KBM-7 (cell line): ENCODE results near the gene MACC1.
A peak's percentile ranks its signal among the peaks of the same experiment; 100 is the strongest.

Experiments used
- DNase-seq: peaks from one replicate; pipeline ENCODE4 v3.0.0-alpha.2; 2015
- in situ Hi-C: fragments of 300-500 bp; cut with MboI; formaldehyde crosslinking; loops from 2 replicates; pipeline ENCODE4 v1.14.3; 2020; ENCODE audit warnings: low sequenced_read_pairs, low pct_unique_long_range_greater_than_20kb, mixed read lengths

MACC1 gene

GRCh38 chr7:20232848-20233247, 15.7 kb upstream of the MACC1 start:
- in situ Hi-C loops = no loop called here
- DNase-seq = no peak

DNA sequence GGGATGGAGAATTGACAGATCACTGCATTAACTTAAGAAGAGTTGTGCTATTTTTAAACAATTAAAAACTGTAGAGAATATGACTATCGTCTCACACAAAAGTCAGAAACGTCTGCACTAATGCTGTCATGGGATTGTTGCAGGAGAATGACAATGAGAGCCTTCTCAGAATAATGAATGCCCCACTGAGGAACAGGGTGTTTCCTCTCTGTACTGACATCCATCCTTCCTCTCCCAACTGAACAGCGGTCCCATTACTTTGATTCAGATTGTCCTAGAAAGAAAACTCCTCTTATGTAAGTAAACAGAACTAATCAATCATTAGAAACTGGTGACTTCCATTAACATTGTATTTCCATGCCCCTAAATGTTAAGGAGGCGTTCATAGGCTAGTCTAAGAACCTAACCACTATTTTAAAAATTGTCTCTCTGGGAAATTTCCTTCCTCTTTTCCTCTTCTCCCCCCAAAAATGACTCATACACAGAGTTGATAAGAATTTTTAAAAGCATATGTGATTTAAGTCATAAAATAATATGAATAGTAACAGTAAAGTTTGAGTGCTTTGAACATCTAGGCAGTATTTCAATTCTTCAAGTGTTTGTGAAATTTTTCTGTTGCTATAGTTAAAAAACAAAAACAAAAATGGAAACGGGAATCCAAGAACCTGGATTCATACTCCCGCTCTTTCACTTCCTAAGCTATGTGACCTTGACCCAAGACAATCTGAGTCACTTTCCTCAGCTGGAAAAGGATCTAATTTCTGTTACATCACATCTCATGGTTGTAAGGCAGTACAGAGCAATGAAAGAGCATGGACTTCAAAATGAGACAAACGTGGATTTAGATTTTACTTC, 12.7 kb upstream of the MACC1 start:
- in situ Hi-C loops = no loop called here
- DNase-seq = peak; percentile 47

- no peak for DNase-seq
- in situ Hi-C loops = no loop called here
Observed at GRCh38 chr7:20229081-20229480, 11.9 kb upstream of the MACC1 start.

DNA sequence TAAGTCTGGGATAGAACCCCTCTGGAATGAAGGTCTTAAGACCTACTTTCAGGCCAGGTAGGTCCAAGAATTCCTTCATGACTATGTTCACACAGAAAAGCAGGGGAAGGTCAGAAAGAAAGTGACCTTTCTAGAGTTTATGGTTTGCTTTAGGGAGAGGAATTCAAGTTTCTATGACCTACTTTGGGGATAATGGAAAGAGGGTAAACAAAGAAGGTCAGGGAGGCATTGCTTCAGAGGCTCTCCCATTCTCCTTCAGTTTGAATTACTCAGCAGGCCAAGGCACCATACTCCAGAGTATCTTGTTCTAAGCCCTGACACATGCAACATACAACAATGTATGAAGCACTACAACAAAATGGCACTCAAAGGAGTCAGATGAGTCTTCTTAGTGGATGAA, 11.5 kb upstream of the MACC1 start:
- in situ Hi-C loops = no loop called here
- DNase-seq = no peak

DNA sequence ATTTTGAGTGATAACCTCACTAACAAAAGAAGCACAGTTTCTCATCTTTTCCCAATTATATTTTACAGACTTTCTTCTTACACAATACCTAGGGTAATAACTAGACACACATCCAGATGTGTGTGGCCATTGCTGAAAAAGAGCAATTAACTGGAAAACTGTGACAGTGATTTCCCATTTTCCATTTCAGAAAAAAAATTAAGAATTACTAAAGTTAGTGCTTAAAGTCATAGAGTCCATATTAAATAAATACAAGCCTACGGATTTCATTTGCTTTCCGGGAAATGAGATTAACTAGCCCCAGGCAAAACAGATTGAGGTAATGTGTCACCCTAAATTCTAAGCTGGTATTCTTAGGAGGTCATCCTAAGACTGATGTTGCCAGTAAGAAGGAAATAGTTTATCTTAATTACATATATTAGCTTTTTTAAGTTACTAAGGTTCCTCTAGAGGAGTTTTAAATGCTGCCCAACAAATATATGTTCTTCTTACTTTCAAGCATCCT, 10.2 kb upstream of the MACC1 start:
- DNase-seq = no peak
- in situ Hi-C loops = no loop called here

GRCh38 chr7:20226860-20227259, 9.7 kb upstream of the MACC1 start:
- in situ Hi-C loops = no loop called here
- no peak for DNase-seq

GRCh38 chr7:20225384-20225783, 8.2 kb upstream of the MACC1 start:
- in situ Hi-C loops = no loop called here
- no peak for DNase-seq

- in situ Hi-C loops = no loop called here
- peak; percentile 27 for DNase-seq
Observed at GRCh38 chr7:20224025-20224424, 6.8 kb upstream of the MACC1 start.

GRCh38 chr7:20223356-20223755, 6.2 kb upstream of the MACC1 start:
- no peak for DNase-seq
- in situ Hi-C loops = no loop called here

- in situ Hi-C loops = no loop called here
Observed at GRCh38 chr7:20222219-20222828, 5.1 kb upstream of the MACC1 start.

GRCh38 chr7:20220921-20221547, 3.9 kb upstream of the MACC1 start:
- in situ Hi-C loops = no loop called here
- DNase-seq = peak; percentile 82

More at GRCh38 chr7:20222219-20222828, 5.1 kb upstream of the MACC1 start:
- no peak for DNase-seq

GRCh38 chr7:20220293-20220761, 3.1 kb upstream of the MACC1 start:
- DNase-seq = no peak
- in situ Hi-C loops = no loop called here

DNA sequence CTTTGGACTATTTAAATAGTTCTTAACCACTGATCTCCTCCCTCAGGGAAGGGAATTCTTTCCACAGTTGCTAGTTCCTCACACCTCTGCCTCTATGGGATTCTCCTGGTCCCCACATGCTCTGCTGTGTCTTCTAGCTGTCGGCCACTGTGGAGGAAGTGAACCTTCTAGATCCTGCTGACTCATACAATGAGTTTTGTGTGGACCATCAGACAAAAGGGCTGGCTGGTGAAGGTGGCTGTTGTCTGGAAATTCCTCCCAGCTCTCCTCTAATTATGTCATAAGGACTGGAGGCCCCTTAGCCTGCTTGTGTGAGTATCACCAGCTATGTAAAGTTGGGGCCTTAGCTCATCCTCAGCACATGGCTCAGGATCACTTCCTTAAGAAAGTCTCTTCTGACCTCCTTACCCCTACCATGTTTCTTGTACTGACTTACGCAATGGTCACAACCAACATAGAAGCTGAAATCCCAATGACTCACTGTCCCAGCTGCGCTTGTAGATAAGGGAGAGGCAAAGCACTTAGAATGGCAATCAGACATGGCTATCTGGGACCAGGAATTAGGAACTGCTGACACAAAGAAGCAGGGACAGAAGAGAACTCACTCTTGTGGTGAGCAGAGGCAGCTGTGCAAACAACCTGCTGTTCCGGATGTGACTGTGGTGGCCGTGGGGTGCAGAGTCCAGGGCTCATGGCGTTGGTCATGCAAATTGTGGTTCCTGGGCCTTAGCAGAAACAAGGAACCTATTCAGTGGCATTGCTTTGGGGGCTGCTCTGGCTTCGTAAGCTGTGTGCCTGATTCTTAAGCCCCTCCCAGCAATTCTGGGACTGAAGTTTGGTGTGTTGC, 2.5 kb upstream of the MACC1 start:
- peak; percentile 100 for DNase-seq
- in situ Hi-C loops = no loop called here

DNA sequence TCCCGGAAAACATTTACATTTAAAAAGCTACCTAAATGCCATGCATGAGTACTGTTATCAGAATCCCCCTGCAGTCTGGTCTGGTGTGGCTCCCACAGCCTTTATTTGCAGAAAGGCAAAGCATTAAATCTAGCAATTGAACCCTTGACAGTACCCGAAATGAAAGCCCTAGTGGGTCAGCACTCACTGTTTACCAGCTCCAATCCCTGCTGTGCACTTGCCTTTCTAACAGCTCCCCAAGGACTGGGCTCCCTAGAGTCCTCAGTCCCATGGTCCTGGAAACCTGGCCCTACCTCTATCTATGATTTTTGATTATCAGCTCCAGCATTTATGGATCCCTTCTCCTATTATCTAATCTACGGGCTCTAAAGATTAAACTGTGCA, 1.9 kb upstream of the MACC1 start:
- no peak for DNase-seq
- in situ Hi-C loops = no loop called here

- no peak for DNase-seq
- in situ Hi-C loops = no loop called here
Observed at GRCh38 chr7:20218279-20218678, 1.1 kb upstream of the MACC1 start.

DNA sequence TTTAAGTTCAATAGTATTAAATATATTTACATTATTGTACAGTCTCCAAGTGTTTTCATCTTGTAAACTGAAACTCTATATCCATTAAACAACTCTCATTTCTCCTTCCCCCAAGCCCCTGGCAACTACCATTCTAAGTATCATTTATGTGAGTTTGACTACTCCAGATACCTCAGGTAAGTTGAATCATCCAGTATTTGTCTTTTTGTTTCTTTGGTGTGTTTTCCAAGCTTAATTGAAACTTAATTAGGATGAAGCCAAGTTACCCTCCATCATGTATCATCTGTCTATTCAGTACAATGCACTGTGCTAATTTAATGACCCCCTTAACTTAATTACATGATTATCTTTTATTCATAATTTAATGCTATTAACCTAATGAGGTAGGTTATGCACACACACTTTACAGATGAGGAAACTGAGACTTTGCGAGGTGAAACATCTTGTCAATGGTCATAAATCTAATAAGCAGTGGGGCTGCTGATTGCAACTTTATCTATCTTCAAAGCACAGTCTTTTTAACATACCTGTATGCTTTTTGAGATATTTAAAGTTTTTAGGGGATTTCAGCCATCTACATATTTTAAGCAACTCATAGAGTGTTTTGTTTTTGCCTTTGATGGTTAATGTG, 663 bp downstream of the MACC1 start:
- in situ Hi-C loops = no loop called here
- no peak for DNase-seq

DNA sequence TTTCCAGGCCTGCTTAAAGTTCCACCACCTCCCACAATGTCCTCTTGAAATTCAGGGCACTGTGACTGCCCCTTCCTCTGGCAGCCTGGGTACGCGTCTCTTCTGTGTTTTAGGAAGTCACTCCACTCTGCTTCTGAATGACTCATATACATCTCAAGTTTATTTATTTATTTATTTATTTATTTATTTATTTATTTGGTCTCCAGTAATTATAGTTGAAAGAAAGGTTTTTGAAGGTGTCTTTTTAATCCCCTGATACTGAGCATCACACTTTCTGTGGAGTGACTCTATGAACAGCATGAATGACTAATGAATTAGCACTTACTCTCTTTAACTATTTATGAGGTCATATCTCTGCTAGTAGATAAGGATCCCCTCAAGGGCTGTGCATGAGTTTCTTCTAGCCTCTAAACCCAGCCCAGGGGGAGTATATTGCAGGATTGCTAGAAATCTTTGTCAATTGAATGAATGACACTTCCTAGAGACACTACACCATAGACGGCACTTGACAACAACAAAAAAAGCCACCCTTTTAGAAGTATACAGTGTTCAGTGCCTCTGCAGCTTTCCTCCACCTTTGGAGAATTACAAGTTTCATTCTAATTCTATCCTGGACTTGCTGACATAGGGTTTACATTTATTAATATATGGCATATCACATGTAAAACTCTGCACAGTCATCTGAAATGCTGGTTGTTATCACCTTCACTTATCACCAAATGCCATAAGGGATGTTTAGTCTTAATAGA, 2.1 kb downstream of the MACC1 start:
- in situ Hi-C loops = no loop called here
- DNase-seq = no peak

- in situ Hi-C loops = no loop called here
- no peak for DNase-seq
Observed at GRCh38 chr7:20214132-20214531, 3.1 kb downstream of the MACC1 start.
